Upper lobe of left lung (tissue), 6 donors: ENCODE data around the gene ABR. TPM values are rescaled to one million over a fixed set of nuclear protein-coding genes. Genes with fewer than 3 reads are reported as not detected.

Experiments used
- ATAC-seq, 2 donors: fragments of 200-7000 bp; cut with Tn5 transposase; one replicate each; pipeline ENCODE4 v1.9.1; 2022; ENCODE audit warnings: mild to moderate bottlenecking in 2 of 2, moderate library complexity in 2 of 2; ENCODE audit not compliant: low FRiP score in 2 of 2
- DNase-seq, 2 donors: peaks; one replicate each; pipeline ENCODE4 v3.0.0-alpha.2; 2019 to 2020
- H3K27ac ChIP-seq, 4 donors: fragments of 200-600 bp; sonication (generic); one replicate each; pipeline ENCODE4 v1.5.1; 2016 to 2019
- H3K27me3 ChIP-seq, 4 donors: fragments of 200-600 bp; sonication (generic); one replicate each; pipeline ENCODE4 v1.5.1; 2017 to 2019
- H3K36me3 ChIP-seq, 4 donors: fragments of 200-600 bp; sonication (generic); one replicate each; pipeline ENCODE4 v1.5.1; 2016 to 2019
- H3K4me1 ChIP-seq, 4 donors: fragments of 200-600 bp; sonication (generic); one replicate each; pipeline ENCODE4 v1.5.1; 2018 to 2019
- H3K4me3 ChIP-seq, 4 donors: fragments of 200-600 bp; sonication (generic); one replicate each; pipeline ENCODE4 v1.5.1; 2017 to 2019; ENCODE audit warnings: mild to moderate bottlenecking in 2 of 4, moderate library complexity in 1 of 4
- H3K9me3 ChIP-seq, 4 donors: fragments of 200-600 bp; sonication (generic); one replicate each; pipeline ENCODE4 v1.5.1; 2018 to 2019
- CTCF ChIP-seq, 6 experiments: fragments of 450-650 bp in 4 of 6; fragments of 200-600 bp in 2 of 6; sonication (generic) in 2 of 6; IDR thresholded peaks; one replicate each; pipeline ENCODE4 v1.5.1; 2016 to 2019; ENCODE audit warnings: antibody characterized with exemption in 6 of 6
- EP300 ChIP-seq, 4 donors: sonication (generic); formaldehyde crosslinking; IDR thresholded peaks; one replicate each; pipeline ENCODE4 v1.5.1; 2017; ENCODE audit warnings: antibody characterized with exemption in 4 of 4, control low read depth in 2 of 4
- POLR2A ChIP-seq, 4 donors: fragments of 450-650 bp; IDR thresholded peaks; one replicate each; pipeline ENCODE4 v1.5.1; 2016 to 2017; ENCODE audit warnings: antibody characterized with exemption in 4 of 4, mild to moderate bottlenecking in 2 of 4
- POLR2AphosphoS5 ChIP-seq, 2 donors: sonication (generic); formaldehyde crosslinking; IDR thresholded peaks; one replicate each; pipeline ENCODE4 v1.5.1; 2017; ENCODE audit warnings: antibody characterized with exemption in 2 of 2
- WGBS, 2 donors: methylation state at CpG; one replicate each; pipeline ENCODE4 v1.1.5; 2017 to 2018; 5-methylcytosine and 5-hydroxymethylcytosine counted together
- total RNA-seq, 6 donors: library from RNA; depleted of rRNA in 4 of 6; stranded (reverse); fragments of >200 nt in 4 of 6; gene quantifications; one replicate each; pipeline versions ENCODE4 v1.1.0 to v1.2.1, GENCODE V29; 2016 to 2021
- donor health status: DM: no; HTN: no; CAD: no; lungs with moderate emphysema.
- donor health status: DM: no; HTN: yes; CAD: no; lungs with severe emphysema.

ABR gene
- total RNA-seq, 6 donors from 2014 or later, result 117 to 645 (median 206) TPM

- ATAC-seq, result no peak
- no peaks in the 10 kb centered on the region for H3K36me3 ChIP-seq
- no peak overlapping the region for H3K4me3 ChIP-seq
- no peaks in the 10 kb centered on the region for H3K27me3 ChIP-seq
- TF ChIP-seq POLR2A (IDR thresholded peaks at IDR 0.05), result no peak
- no peak for TF ChIP-seq EP300 (IDR thresholded peaks at IDR 0.05)
- no peak for TF ChIP-seq CTCF (IDR thresholded peaks at IDR 0.05)
- no peak for TF ChIP-seq POLR2AphosphoS5 (IDR thresholded peaks at IDR 0.05)
- H3K9me3 ChIP-seq, result no peaks in the 10 kb centered on the region
- peaks cover 42 to 69% (median 48%) of the 10 kb centered on the region in 4 donors for H3K4me1 ChIP-seq
- H3K27ac ChIP-seq, result peak overlapping the region in 3 of 4 donors; percentile 4 to 48 (median 9)
- 0 to 57% methylated on average over 2 to 11 of the region's 11 CpGs for WGBS, 2 donors
- DNase-seq, result no peak
Measured at GRCh38 chr17:1182811-1183170, 3.0 kb upstream of the ABR start.

- Histone ChIP-seq H3K36me3 (no peaks in the 10 kb centered on the region), H3K4me1 (peaks cover 42 to 69% (median 47%) of the 10 kb centered on the region in 4 donors), H3K4me3 (no peak overlapping the region), H3K9me3 (no peaks in the 10 kb centered on the region), H3K27me3 (no peaks in the 10 kb centered on the region), H3K27ac (no peak overlapping the region)
- no peak for TF ChIP-seq POLR2A (IDR thresholded peaks at IDR 0.05)
- TF ChIP-seq EP300 (IDR thresholded peaks at IDR 0.05), result no peak
- no peak for TF ChIP-seq POLR2AphosphoS5 (IDR thresholded peaks at IDR 0.05)
- TF ChIP-seq CTCF (IDR thresholded peaks at IDR 0.05), result no peak
- ATAC-seq (no peak), DNase-seq (no peak)
- 80 to 82% methylated on average over 14 of the region's 14 CpGs for WGBS, 2 donors
Measured at GRCh38 chr17:1181753-1182137, 2.0 kb upstream of the ABR start.

GRCh38 chr17:1180958-1181752, 1.4 kb upstream of the ABR start:
- H3K9me3 ChIP-seq, result no peaks in the 10 kb centered on the region
- peaks cover 39 to 63% (median 47%) of the 10 kb centered on the region in 4 donors for H3K4me1 ChIP-seq
- no peaks in the 10 kb centered on the region for H3K27me3 ChIP-seq
- peak overlapping the region in 2 of 4 donors; percentile 67 to 82 for H3K27ac ChIP-seq
- WGBS, 2 donors, result 73 to 77% methylated on average over 15 to 22 of the region's 23 CpGs
- DNase-seq (peak in 1 of 2 donors; percentile 68), ATAC-seq (no peak)
- H3K36me3 ChIP-seq, result no peaks in the 10 kb centered on the region
- no peak overlapping the region for H3K4me3 ChIP-seq
- no peak for TF ChIP-seq EP300 (IDR thresholded peaks at IDR 0.05)
- no peak for TF ChIP-seq CTCF (IDR thresholded peaks at IDR 0.05)
- TF ChIP-seq POLR2AphosphoS5 (IDR thresholded peaks at IDR 0.05), result no peak
- TF ChIP-seq POLR2A (IDR thresholded peaks at IDR 0.05), result no peak

- H3K9me3 ChIP-seq, result no peaks in the 10 kb centered on the region
- WGBS, 2 donors, result 1% methylated on average over 22 to 41 of the region's 69 CpGs
- H3K4me3 ChIP-seq, result peak overlapping the region; percentile 42 to 89 (median 81)
- H3K4me1 ChIP-seq, result peaks cover 34 to 50% (median 46%) of the 10 kb centered on the region in 4 donors
- peak overlapping the region; percentile 31 to 83 (median 68) for H3K27ac ChIP-seq
- DNase-seq, result peak in 1 of 2 donors; percentile 91
- peak in 1 of 2 donors; percentile 53 for ATAC-seq
- no peaks in the 10 kb centered on the region for H3K36me3 ChIP-seq
- no peak for TF ChIP-seq POLR2AphosphoS5 (IDR thresholded peaks at IDR 0.05)
- TF ChIP-seq POLR2A (IDR thresholded peaks at IDR 0.05), result no peak
- H3K27me3 ChIP-seq, result no peaks in the 10 kb centered on the region
Measured at GRCh38 chr17:1179112-1179817, 516 bp downstream of the ABR start.

GRCh38 chr17:1177016-1177700, 2.6 kb downstream of the ABR start:
- peak overlapping the region in 1 of 4 donors; percentile 54 for H3K27ac ChIP-seq
- no peak for ATAC-seq

More at GRCh38 chr17:1177016-1177700, 2.6 kb downstream of the ABR start:
- Histone ChIP-seq H3K36me3 (no peaks in the 10 kb centered on the region), H3K27me3 (no peaks in the 10 kb centered on the region), H3K9me3 (no peaks in the 10 kb centered on the region), H3K4me1 (peaks cover 35 to 43% (median 42%) of the 10 kb centered on the region in 4 donors), H3K4me3 (no peak overlapping the region)
- DNase-seq, result no peak
- TF ChIP-seq POLR2A (IDR thresholded peaks at IDR 0.05) (no peak), EP300 (IDR thresholded peaks at IDR 0.05) (no peak), CTCF (IDR thresholded peaks at IDR 0.05) (no peak), POLR2AphosphoS5 (IDR thresholded peaks at IDR 0.05) (peak in 1 of 2 donors; percentile 29)
- WGBS, 2 donors, result 40 to 47% methylated on average over 7 to 9 of the region's 9 CpGs
